H9 (cell line): ENCODE data around the gene TMEM92. TPM values are rescaled to one million over a fixed set of nuclear protein-coding genes. Genes with fewer than 3 reads are reported as not detected.

Experiments
- DNase-seq: peaks from one replicate; pipeline ENCODE4 v3.0.0-alpha.2; 2017
- H2AFZ ChIP-seq: one replicate; pipeline ENCODE4 v1.6.1; 2013; ENCODE audit warnings: mild to moderate bottlenecking, low read length, control low read depth, moderate library complexity
- H2AK5ac ChIP-seq: 2 replicates; pipeline ENCODE4 v1.6.1; 2013; ENCODE audit warnings: low read length, control low read depth, mixed read lengths; ENCODE audit not compliant: insufficient read length
- H2BK120ac ChIP-seq: one replicate; pipeline ENCODE4 v1.6.1; 2013; ENCODE audit warnings: low read depth, mild to moderate bottlenecking, low read length, control low read depth, inconsistent platforms; ENCODE audit not compliant: poor library complexity, severe bottlenecking
- H2BK12ac ChIP-seq: 2 replicates; pipeline ENCODE4 v1.6.1; 2013; ENCODE audit warnings: low read length, control low read depth, mixed read lengths, low read depth; ENCODE audit not compliant: insufficient read length
- H2BK15ac ChIP-seq: 2 replicates; pipeline ENCODE4 v1.6.1; 2013; ENCODE audit warnings: low read depth, low read length, control low read depth
- H2BK20ac ChIP-seq: one replicate; pipeline ENCODE4 v1.6.1; 2013; ENCODE audit warnings: low read depth, mild to moderate bottlenecking, low read length, control low read depth, inconsistent platforms; ENCODE audit not compliant: poor library complexity, severe bottlenecking
- H2BK5ac ChIP-seq: 2 replicates; pipeline ENCODE4 v1.6.1; 2013; ENCODE audit warnings: low read length, control low read depth, mixed read lengths; ENCODE audit not compliant: insufficient read length
- H3K14ac ChIP-seq: 2 replicates; pipeline ENCODE4 v1.6.1; 2013; ENCODE audit warnings: low read length, control low read depth; ENCODE audit not compliant: insufficient read depth
- H3K18ac ChIP-seq: 2 replicates; pipeline ENCODE4 v1.6.1; 2013; ENCODE audit warnings: low read depth, mild to moderate bottlenecking, mixed read lengths, low read length, control low read depth; ENCODE audit not compliant: insufficient read length
- H3K23ac ChIP-seq: 2 replicates; pipeline ENCODE4 v1.6.1; 2013; ENCODE audit warnings: low read length, control low read depth, mixed read lengths, low read depth; ENCODE audit not compliant: insufficient read length
- H3K23me2 ChIP-seq: 2 replicates; pipeline ENCODE4 v1.6.1; 2013; ENCODE audit warnings: low read depth, mild to moderate bottlenecking, mixed read lengths, low read length, control low read depth; ENCODE audit not compliant: insufficient read length, poor library complexity, severe bottlenecking
- H3K27ac ChIP-seq: 2 replicates; pipeline ENCODE4 v1.5.1; 2013; ENCODE audit warnings: low read length, control low read depth, mixed read lengths, low read depth; ENCODE audit not compliant: insufficient read length
- H3K27me3 ChIP-seq: 2 replicates; pipeline ENCODE4 v1.6.1; 2013; ENCODE audit warnings: low read length, control low read depth, inconsistent platforms; ENCODE audit not compliant: insufficient read depth
- H3K4ac ChIP-seq: 2 replicates; pipeline ENCODE4 v1.6.1; 2013; ENCODE audit warnings: low read depth, mild to moderate bottlenecking, control low read depth, inconsistent platforms, low read length, moderate library complexity
- H3K4me1 ChIP-seq: 2 replicates; pipeline ENCODE4 v1.6.1; 2013; ENCODE audit warnings: low read length, control low read depth, inconsistent platforms; ENCODE audit not compliant: insufficient read depth
- H3K4me2 ChIP-seq: 2 replicates; pipeline ENCODE4 v1.6.1; 2013; ENCODE audit warnings: low read length, control low read depth, mixed read lengths; ENCODE audit not compliant: insufficient read length, insufficient read depth
- H3K56ac ChIP-seq: 2 replicates; pipeline ENCODE4 v1.6.1; 2013; ENCODE audit warnings: low read depth, mild to moderate bottlenecking, mixed read lengths, low read length, control low read depth; ENCODE audit not compliant: insufficient read length
- H3K79me1 ChIP-seq: 2 replicates; pipeline ENCODE4 v1.6.1; 2013; ENCODE audit warnings: low read depth, mild to moderate bottlenecking, moderate library complexity, low read length, control low read depth, inconsistent platforms; ENCODE audit not compliant: insufficient read depth, poor library complexity, severe bottlenecking
- H3K79me2 ChIP-seq: 2 replicates; pipeline ENCODE4 v1.6.1; 2013; ENCODE audit warnings: low read length, control low read depth, inconsistent platforms; ENCODE audit not compliant: insufficient read depth
- H3K9ac ChIP-seq: 2 replicates; pipeline ENCODE4 v1.6.1; 2013; ENCODE audit warnings: low read length, control low read depth, mixed read lengths; ENCODE audit not compliant: insufficient read length; ENCODE audit errors: extremely low read depth
- H3K9me3 ChIP-seq: one replicate; pipeline ENCODE4 v1.6.1; 2013; ENCODE audit warnings: low read depth, low read length, inconsistent platforms; ENCODE audit not compliant: control insufficient read depth
- H3T11ph ChIP-seq: one replicate; pipeline ENCODE4 v1.6.1; 2013; ENCODE audit warnings: mild to moderate bottlenecking, low read length, control low read depth, inconsistent platforms
- H4K20me1 ChIP-seq: one replicate; pipeline ENCODE4 v1.6.1; 2013; ENCODE audit not compliant: control insufficient read depth, insufficient read length, insufficient read depth
- H4K5ac ChIP-seq: 2 replicates; pipeline ENCODE4 v1.6.1; 2013; ENCODE audit warnings: low read depth, mild to moderate bottlenecking, mixed read lengths, low read length, control low read depth; ENCODE audit not compliant: insufficient read length
- H4K8ac ChIP-seq: replicated peaks from 2 replicates; pipeline ENCODE4 v1.6.1; 2013; ENCODE audit warnings: low read length, control low read depth, mixed read lengths, low read depth; ENCODE audit not compliant: insufficient read length
- H4K91ac ChIP-seq: 2 replicates; pipeline ENCODE4 v1.6.1; 2013; ENCODE audit warnings: low read depth, mild to moderate bottlenecking, moderate library complexity, mixed read lengths, low read length, control low read depth; ENCODE audit not compliant: insufficient read length
- H3K27ac Mint-ChIP-seq, 3 experiments: 2 replicates in 2 of 3; 3 replicates in 1 of 3; pipeline ENCODE4 v1.8.0; 2020 to 2021; ENCODE audit warnings: mixed read lengths in 3 of 3, mild to moderate bottlenecking in 1 of 3, moderate library complexity in 1 of 3
- H3K27me3 Mint-ChIP-seq: 2 replicates; pipeline ENCODE4 v1.8.0; 2021; ENCODE audit warnings: low read depth, mild to moderate bottlenecking, moderate library complexity, mixed read lengths
- H3K36me3 Mint-ChIP-seq, 3 experiments: 2 replicates in 2 of 3; 3 replicates in 1 of 3; pipeline ENCODE4 v1.8.0; 2020 to 2021; ENCODE audit warnings: low read depth in 3 of 3, mixed read lengths in 3 of 3; ENCODE audit not compliant: insufficient read depth in 1 of 3
- H3K4me1 Mint-ChIP-seq, 2 experiments: 2 replicates each; pipeline ENCODE4 v1.8.0; 2020; ENCODE audit warnings: mixed read lengths in 2 of 2
- H3K4me3 Mint-ChIP-seq, 2 experiments: 2 replicates in 1 of 2; 3 replicates in 1 of 2; pipeline ENCODE4 v1.8.0; 2020 to 2021; ENCODE audit warnings: mild to moderate bottlenecking in 2 of 2, mixed read lengths in 2 of 2, moderate library complexity in 1 of 2
- H3K9me3 Mint-ChIP-seq, 2 experiments: 2 replicates in 1 of 2; 3 replicates in 1 of 2; pipeline ENCODE4 v1.8.0; 2020; ENCODE audit warnings: mild to moderate bottlenecking in 2 of 2, mixed read lengths in 2 of 2, moderate library complexity in 1 of 2
- CTCF ChIP-seq: fragments of 200-600 bp; sonication (generic); conservative IDR thresholded peaks from 3 replicates; pipeline ENCODE4 v1.8.0; 2021; ENCODE audit warnings: antibody characterized with exemption, mild to moderate bottlenecking
- WGBS: extraction: QIAGEN DNeasy Blood & Tissue Kit; methylation state at CpG from one replicate; pipeline ENCODE4 v1.1.7; 2013; ENCODE audit warnings: missing lambda C conversion rate, low lambda C conversion rate, mixed read lengths; ENCODE audit not compliant: insufficient read length; ENCODE audit errors: extremely low coverage; 5-methylcytosine and 5-hydroxymethylcytosine counted together
- total RNA-seq: library from RNA; stranded (reverse); gene quantifications from 2 replicates; pipeline ENCODE4 v1.2.1, GENCODE V29; 2021

The TMEM92 gene
- total RNA-seq, 1 experiment from 2014 or later, result 10.9 TPM

DNA sequence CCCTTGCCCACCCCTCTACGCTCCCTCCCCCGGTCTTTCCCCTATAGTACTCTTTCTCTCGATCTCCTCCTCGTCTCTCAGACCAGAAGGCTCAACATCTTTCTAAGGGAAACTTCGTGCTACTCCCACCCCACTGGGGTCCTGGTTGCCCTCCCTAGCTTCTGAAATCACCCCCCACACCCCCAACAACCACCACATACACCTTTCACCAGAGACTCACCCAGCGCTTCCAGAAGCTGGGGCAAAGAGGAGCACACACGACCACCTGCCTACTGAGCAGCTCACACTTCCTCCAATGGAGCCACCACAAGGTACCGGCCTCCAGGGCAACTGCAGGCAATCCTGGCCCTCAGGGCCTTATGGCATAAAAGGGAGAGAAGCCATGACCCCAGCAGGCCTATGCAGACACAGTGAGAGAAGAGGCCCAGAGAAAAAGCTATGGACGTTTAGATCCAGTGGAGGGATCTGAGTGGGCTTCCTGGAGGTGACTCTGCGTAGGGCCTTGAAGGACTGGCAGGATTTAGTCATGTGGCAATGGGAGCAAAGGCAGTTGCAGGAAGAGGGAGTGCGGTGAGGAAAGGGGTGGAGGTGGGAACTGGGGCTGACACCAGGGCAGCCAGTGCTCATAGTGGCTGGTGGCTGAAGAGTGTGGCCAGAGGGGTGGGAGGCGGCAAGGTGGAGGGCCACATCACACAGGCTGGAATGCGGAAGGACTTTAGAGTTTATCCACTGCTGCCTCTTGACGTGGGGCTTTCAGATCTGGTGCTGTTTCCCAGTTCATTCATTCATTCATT lies 12.1 kb upstream of the TMEM92 start:
- Histone ChIP-seq H3K27me3 (no peaks in the 10 kb centered on the region), H3K79me2 (no peaks in the 10 kb centered on the region)

More for the DNA sequence above, 12.1 kb upstream of the TMEM92 start:
- TF ChIP-seq CTCF, result no peak
- Histone ChIP-seq H4K8ac (no peak overlapping the region), H3K4ac (no peak overlapping the region), H3K9ac (no peak overlapping the region), H3K23ac (no peak overlapping the region), H2BK5ac (no peak overlapping the region), H3T11ph (no peak overlapping the region), H2BK12ac (no peak overlapping the region), H2AFZ (no peak overlapping the region), H4K20me1 (no peaks in the 10 kb centered on the region), H3K79me1 (no peaks in the 10 kb centered on the region), H2BK20ac (no peak overlapping the region), H3K27ac (no peak overlapping the region), H3K4me2 (no peak overlapping the region), H3K56ac (no peak overlapping the region), H3K14ac (no peak overlapping the region), H3K9me3 (no peaks in the 10 kb centered on the region), H4K91ac (no peak overlapping the region), H4K5ac (no peak overlapping the region), H3K18ac (no peak overlapping the region), H2BK15ac (no peak overlapping the region), H3K4me1 (no peaks in the 10 kb centered on the region), H2AK5ac (no peak overlapping the region), H3K23me2 (no peaks in the 10 kb centered on the region), H2BK120ac (no peak overlapping the region)
- H3K9me3 Mint-ChIP-seq, result no peaks in the 10 kb centered on the region
- DNase-seq, result peak; percentile 35
- no CpG with 5 or more reads among the region's 14 CpGs for WGBS
- no peak overlapping the region; a peak in 1 of 7 replicates for H3K27ac Mint-ChIP-seq
- peaks cover 24% of the 10 kb centered on the region for H3K27me3 Mint-ChIP-seq
- H3K4me1 Mint-ChIP-seq, result peaks cover 21 to 46% of the 10 kb centered on the region in 2 experiments
- no peak overlapping the region for H3K4me3 Mint-ChIP-seq
- H3K36me3 Mint-ChIP-seq, result no peaks in the 10 kb centered on the region; a peak in 1 of 7 replicates
